GM12878 (cell line): ENCODE data around the gene PRUNE1.

ENCODE experiments used
- ATF3 ChIP-seq: IDR thresholded peaks from 2 replicates; pipeline ENCODE4 v1.6.1; 2011; ENCODE audit warnings: low read depth, mild to moderate bottlenecking, low read length, moderate library complexity, borderline replicate concordance; ENCODE audit errors: extremely low read depth
- BCLAF1 ChIP-seq: fragments of 450-650 bp; IDR thresholded peaks from 2 replicates; pipeline ENCODE4 v1.6.1; 2017; ENCODE audit warnings: antibody characterized with exemption, mild to moderate bottlenecking, moderate library complexity
- CEBPB ChIP-seq, 2 experiments: fragments of 150-350 bp in 1 of 2; IDR thresholded peaks; 2 replicates each; pipeline ENCODE4 v1.6.1; 2012 to 2014; ENCODE audit warnings: low read depth in 2 of 2, low read length in 2 of 2, borderline replicate concordance in 1 of 2, inconsistent platforms in 1 of 2
- CTCF ChIP-seq, 3 experiments: IDR thresholded peaks in 2 of 3; conservative IDR thresholded peaks in 1 of 3; 2 replicates each; pipeline ENCODE4 v1.5.1; 2011; ENCODE audit warnings: low read depth in 3 of 3, low read length in 3 of 3, mild to moderate bottlenecking in 3 of 3, control low read depth in 2 of 3, moderate library complexity in 2 of 3, inconsistent platforms in 1 of 3, mixed read lengths in 1 of 3; ENCODE audit not compliant: control insufficient read depth in 2 of 3, insufficient read depth in 1 of 3; ENCODE audit errors: extremely low read depth in 1 of 3
- EGR1 ChIP-seq, 2 experiments: IDR thresholded peaks; 1 replicate in 1 of 2; 2 replicates in 1 of 2; pipeline ENCODE4 v1.6.1; 2011 to 2012; ENCODE audit warnings: low read depth in 2 of 2, low read length in 2 of 2, borderline replicate concordance in 1 of 2, mild to moderate bottlenecking in 1 of 2, moderate library complexity in 1 of 2
- EP300 ChIP-seq, 2 experiments: fragments of 150-350 bp in 1 of 2; IDR thresholded peaks; 2 replicates each; pipeline ENCODE4 v1.6.1; 2011 to 2012; ENCODE audit warnings: low read depth in 2 of 2, low read length in 2 of 2, borderline replicate concordance in 1 of 2, improper control_type of control experiment in 1 of 2, inconsistent platforms in 1 of 2; ENCODE audit not compliant: control insufficient read depth in 1 of 2
- EZH2 ChIP-seq: IDR thresholded peaks from 2 replicates; pipeline ENCODE4 v1.6.1; 2012; ENCODE audit warnings: low read depth, mild to moderate bottlenecking, control low read depth, inconsistent platforms, low read length, borderline replicate concordance; ENCODE audit not compliant: control insufficient read depth
- FOS ChIP-seq: IDR thresholded peaks from 3 replicates; pipeline ENCODE4 v1.6.1; 2011; ENCODE audit warnings: borderline replicate concordance; ENCODE audit not compliant: insufficient read length; ENCODE audit errors: extremely low read depth
- IKZF1 ChIP-seq: fragments of 450-650 bp; conservative IDR thresholded peaks from 2 replicates; pipeline ENCODE4 v1.6.1; 2017; ENCODE audit warnings: antibody characterized with exemption, mild to moderate bottlenecking
- NBN ChIP-seq: fragments of 450-650 bp; IDR thresholded peaks from 2 replicates; pipeline ENCODE4 v1.6.1; 2016
- NR2F1 ChIP-seq: fragments of 450-650 bp; conservative IDR thresholded peaks from 2 replicates; pipeline ENCODE4 v1.6.1; 2017; ENCODE audit warnings: mild to moderate bottlenecking
- PBX3 ChIP-seq: IDR thresholded peaks from 2 replicates; pipeline ENCODE4 v1.6.1; 2011; ENCODE audit warnings: mild to moderate bottlenecking, low read depth, low read length, moderate library complexity; ENCODE audit not compliant: insufficient replicate concordance
- TF ChIP-seq, protein P1 (sequence below): IDR thresholded peaks from 2 replicates; pipeline ENCODE4 v1.6.1; 2011; ENCODE audit warnings: low read depth, low read length, improper control_type of control experiment, borderline replicate concordance

DNA sequence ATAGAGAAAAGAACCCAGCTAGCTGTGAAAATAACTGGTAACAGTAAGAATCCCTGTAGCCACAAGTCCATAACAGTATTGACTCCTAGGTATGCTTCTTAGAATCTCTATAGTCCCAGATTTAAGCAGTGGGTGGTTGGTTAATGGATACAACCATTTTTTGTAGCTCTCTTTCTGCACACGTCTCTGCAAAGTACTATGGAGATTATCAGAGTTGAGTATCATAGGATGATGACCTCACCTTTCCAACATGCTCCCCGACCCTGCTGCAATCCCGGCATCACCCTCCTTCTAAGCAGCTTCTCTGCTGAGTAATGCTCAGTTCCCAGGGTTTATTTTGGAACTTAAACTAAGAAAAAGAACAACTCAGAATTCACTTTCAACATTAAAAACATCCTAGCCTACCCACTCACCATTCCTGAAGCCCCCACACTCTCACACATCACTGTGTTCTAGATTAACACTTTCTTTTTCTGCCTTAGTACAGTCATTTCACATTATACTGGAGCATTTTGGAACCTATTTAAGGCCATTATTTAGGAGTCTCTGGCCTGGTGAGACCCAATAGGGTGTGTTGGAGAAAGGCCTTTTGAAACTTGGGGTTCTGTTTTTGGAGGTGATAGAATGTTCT lies 54.6 kb downstream of the PRUNE1 start:
- TF ChIP-seq CTCF (IDR thresholded peaks at IDR 0.05 in 2 of 3, conservative IDR thresholded peaks at IDR 0.05 in 1 of 3; ENCODE audit: control insufficient read depth in 2 of 3, extremely low read depth in 1 of 3, insufficient read depth in 1 of 3, low read depth in 3 of 3, low read length in 3 of 3) (no peak), ATF3 (no peak), BCLAF1 (no peak), EP300 (IDR thresholded peaks at IDR 0.05; ENCODE audit: borderline replicate concordance in 1 of 2, control insufficient read depth in 1 of 2, low read depth in 2 of 2, low read length in 2 of 2) (no peak), FOS (no peak), IKZF1 (no peak), NR2F1 (no peak), NBN (no peak), EZH2 (no peak), PBX3 (no peak), CEBPB (IDR thresholded peaks at IDR 0.05; ENCODE audit: borderline replicate concordance in 1 of 2, low read depth in 2 of 2, low read length in 2 of 2) (no peak), EGR1 (IDR thresholded peaks at IDR 0.05; ENCODE audit: borderline replicate concordance in 1 of 2, low read depth in 2 of 2, low read length in 2 of 2) (no peak)
- TF ChIP-seq, protein P1, sequence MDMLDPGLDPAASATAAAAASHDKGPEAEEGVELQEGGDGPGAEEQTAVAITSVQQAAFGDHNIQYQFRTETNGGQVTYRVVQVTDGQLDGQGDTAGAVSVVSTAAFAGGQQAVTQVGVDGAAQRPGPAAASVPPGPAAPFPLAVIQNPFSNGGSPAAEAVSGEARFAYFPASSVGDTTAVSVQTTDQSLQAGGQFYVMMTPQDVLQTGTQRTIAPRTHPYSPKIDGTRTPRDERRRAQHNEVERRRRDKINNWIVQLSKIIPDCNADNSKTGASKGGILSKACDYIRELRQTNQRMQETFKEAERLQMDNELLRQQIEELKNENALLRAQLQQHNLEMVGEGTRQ = no peak
